Endothelial cell of umbilical vein (primary cell): Measurements from ENCODE around the gene MT1F. TPM values are rescaled to one million over a fixed set of nuclear protein-coding genes. Genes with fewer than 3 reads are reported as not detected.
"Not testable (repeated sequence)": the region's sequence is repeated elsewhere in the genome, so short reads cannot be mapped to it uniquely, and the experiment has no call there.

Experiments
- BruUV-seq: library from RNA; stranded (reverse); fragments of 400-500 nt; replicated peaks from 2 replicates; lab custom pipeline; 2021; lab: Mats Ljungman, UMichigan
- CTCF ChIA-PET: fragments of 300-600, 350-600 bp; sonication (Branson Sonifier 250); formaldehyde crosslinking; loops from one replicate; lab custom pipeline; 2021; ENCODE audit warnings: antibody characterized with exemption, inconsistent platforms; lab: Charles Lee
- POLR2A ChIA-PET: fragments of 300-600, 350-600 bp; sonication (Branson Sonifier 250); formaldehyde crosslinking; loops from one replicate; lab custom pipeline; 2021; ENCODE audit warnings: antibody characterized with exemption, inconsistent platforms; lab: Charles Lee
- DNase-seq: peaks from one replicate; pipeline ENCODE4 v3.0.0-alpha.2; 2011; ENCODE audit warnings: low read depth, low spot score
- FAIRE-seq: peaks from 2 replicates; lab custom pipeline; 2011; peaks lifted over from hg19 to GRCh38; lab: Jason Lieb, UNC
- H2AFZ ChIP-seq: 2 replicates; pipeline ENCODE4 v1.6.0; 2012; ENCODE audit warnings: low read depth, low read length, control low read depth, inconsistent platforms
- H3K27ac ChIP-seq: 2 replicates; pipeline ENCODE4 v1.5.1; 2011; ENCODE audit warnings: low read depth, mild to moderate bottlenecking, control low read depth, low read length, moderate library complexity; ENCODE audit not compliant: insufficient read depth
- H3K27me3 ChIP-seq, 2 experiments: 2 replicates each; pipeline versions ENCODE4 v1.6.0 to v1.6.1; 2011; ENCODE audit warnings: low read length in 2 of 2, mixed read lengths in 1 of 2; ENCODE audit not compliant: control insufficient read depth in 2 of 2, insufficient read depth in 2 of 2
- H3K36me3 ChIP-seq, 2 experiments: 2 replicates in 1 of 2; 3 replicates in 1 of 2; pipeline ENCODE4 v1.5.1; 2011; ENCODE audit warnings: low read length in 2 of 2, mild to moderate bottlenecking in 1 of 2, moderate library complexity in 1 of 2; ENCODE audit not compliant: control insufficient read depth in 2 of 2, insufficient read depth in 2 of 2; ENCODE audit errors: extremely low read depth in 1 of 2
- H3K4me1 ChIP-seq: 3 replicates; pipeline ENCODE4 v1.5.1; 2011; ENCODE audit warnings: mild to moderate bottlenecking, low read length; ENCODE audit not compliant: control insufficient read depth, insufficient read depth; ENCODE audit errors: extremely low read depth
- H3K4me2 ChIP-seq: 2 replicates; pipeline ENCODE4 v1.6.1; 2011; ENCODE audit warnings: low read length, control low read depth, mixed read lengths; ENCODE audit not compliant: insufficient read depth
- H3K4me3 ChIP-seq, 3 experiments: fragments of 200-600 bp in 1 of 3; sonication (generic), shearing (Covaris generic) in 1 of 3; replicated peaks in 1 of 3; 2 replicates each; pipeline ENCODE4 v1.5.1; 2011 to 2016; ENCODE audit warnings: control low read depth in 3 of 3, low read length in 3 of 3, mild to moderate bottlenecking in 2 of 3, inconsistent platforms in 1 of 3, low read depth in 1 of 3, moderate library complexity in 1 of 3; ENCODE audit not compliant: insufficient read depth in 1 of 3
- H3K79me2 ChIP-seq: 2 replicates; pipeline ENCODE4 v1.6.0; 2012; ENCODE audit warnings: low read length, inconsistent platforms; ENCODE audit not compliant: control insufficient read depth, insufficient read depth
- H3K9ac ChIP-seq: replicated peaks from 2 replicates; pipeline ENCODE3; 2011; ENCODE audit warnings: low read length, control low read depth; ENCODE audit not compliant: insufficient read depth; ENCODE audit errors: extremely low read depth
- H3K9me1 ChIP-seq: replicated peaks from 3 replicates; pipeline ENCODE4 v1.6.0; 2011; ENCODE audit warnings: mild to moderate bottlenecking, low read length; ENCODE audit not compliant: control insufficient read depth, insufficient read depth; ENCODE audit errors: extremely low read depth
- H3K9me3 ChIP-seq: replicated peaks from 2 replicates; pipeline ENCODE4 v1.5.1; 2012; ENCODE audit warnings: low read length, inconsistent platforms; ENCODE audit not compliant: control insufficient read depth, insufficient read depth
- H4K20me1 ChIP-seq: replicated peaks from 2 replicates; pipeline ENCODE3; 2011; ENCODE audit warnings: mild to moderate bottlenecking, low read length; ENCODE audit not compliant: control insufficient read depth, insufficient read depth; ENCODE audit errors: extremely low read depth
- EZH2 ChIP-seq: IDR thresholded peaks from 2 replicates; pipeline ENCODE4 v1.6.1; 2012; ENCODE audit warnings: borderline replicate concordance, low read depth, mild to moderate bottlenecking, moderate library complexity, low read length, inconsistent platforms; ENCODE audit not compliant: severe bottlenecking
- JUN ChIP-seq: IDR thresholded peaks from 2 replicates; pipeline ENCODE4 v1.6.1; 2011; ENCODE audit warnings: borderline replicate concordance, low read depth; ENCODE audit not compliant: insufficient read length, insufficient read depth
- dilution Hi-C: fragments of 300-500 bp; cut with MboI; formaldehyde crosslinking; loops from one replicate; pipeline ENCODE4 v1.15.0; 2019; ENCODE audit warnings: low sequenced_read_pairs; ENCODE audit not compliant: extremely low pct_ligation_motif_present
- intact Hi-C: fragments of 100-400 bp; cut with micrococcal nuclease; formaldehyde crosslinking; loops from one replicate; pipeline ENCODE4 v1.10.0; 2022
- polyA plus RNA-seq, 4 experiments: library from polyadenylated mRNA; depleted of rRNA in 3 of 4; stranded (reverse) in 3 of 4; unstranded in 1 of 4; fragments of >200 nt; gene quantifications; 2 replicates each; pipeline versions ENCODE4 v1.2.1 to v1.2.3, GENCODE V29; 2011 to 2012; ENCODE audit warnings: missing spikeins in 1 of 4
- total RNA-seq: library from RNA; stranded (reverse); gene quantifications from 2 replicates; pipeline ENCODE4 v1.2.3, GENCODE V29; 2021

The MT1F gene
- total and polyA plus RNA-seq, 2 donors (not counting 3 experiments of a cell fraction or from before 2014, with no cell fraction given), result 2.2 to 2.6 TPM

DNA sequence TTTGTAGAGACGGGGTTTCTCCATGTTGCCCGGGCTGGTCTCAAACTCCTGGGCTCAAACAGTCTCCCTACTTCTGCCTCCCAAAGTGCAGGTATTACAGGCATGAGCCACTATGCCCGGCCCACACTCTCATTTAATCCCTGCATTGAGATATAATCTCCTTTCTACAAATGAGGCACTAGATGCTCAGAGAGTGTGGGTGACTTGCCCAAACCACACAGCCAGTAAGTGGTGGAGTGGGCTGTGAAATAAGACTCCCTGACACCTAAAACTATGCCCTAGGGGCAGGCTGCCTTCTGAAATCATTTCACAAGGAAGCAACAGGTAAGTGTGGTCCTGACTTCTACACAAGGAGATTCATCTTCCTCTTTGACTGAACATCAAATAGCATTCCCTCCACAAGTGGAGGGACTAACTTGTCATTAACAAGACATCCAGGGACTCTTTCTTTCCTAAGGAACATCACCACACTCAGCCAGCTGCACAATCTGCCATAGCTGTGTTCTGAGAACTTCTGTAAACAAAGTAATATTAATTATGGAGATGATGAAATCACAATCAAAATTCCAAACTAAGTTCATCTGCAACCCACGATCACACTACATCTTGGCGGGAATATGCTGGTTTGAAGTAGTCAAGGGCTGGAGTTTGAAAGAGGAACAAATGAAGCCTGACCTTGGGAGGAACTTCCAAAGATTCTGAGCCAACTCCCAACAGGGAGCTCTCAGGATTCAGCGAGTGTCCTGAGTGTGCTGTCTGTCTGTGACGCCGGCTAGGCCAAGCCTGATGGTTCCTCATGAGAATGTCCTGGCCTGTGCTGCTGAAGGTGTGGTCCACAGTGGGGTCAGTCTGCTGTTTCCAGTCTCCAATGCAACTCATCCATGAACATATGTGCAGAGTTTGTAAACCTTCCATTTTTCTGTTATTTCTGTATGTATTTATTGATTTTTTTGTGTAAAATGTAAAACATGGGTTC lies 7.8 kb downstream of the MT1F start:
- H3K27ac ChIP-seq, H3K9me1 ChIP-seq, H3K4me1 ChIP-seq, intact Hi-C loops, FAIRE-seq, POLR2A ChIA-PET, H2AFZ ChIP-seq, H3K9ac ChIP-seq, H3K4me2 ChIP-seq, BruUV-seq, CTCF ChIA-PET, H3K36me3 ChIP-seq, H3K79me2 ChIP-seq, dilution Hi-C loops, H3K9me3 ChIP-seq, H3K4me3 ChIP-seq, H4K20me1 ChIP-seq, DNase-seq: not testable (repeated sequence)
- peaks cover 83 to 94% of the 10 kb centered on the region in 2 experiments for H3K27me3 ChIP-seq

DNA sequence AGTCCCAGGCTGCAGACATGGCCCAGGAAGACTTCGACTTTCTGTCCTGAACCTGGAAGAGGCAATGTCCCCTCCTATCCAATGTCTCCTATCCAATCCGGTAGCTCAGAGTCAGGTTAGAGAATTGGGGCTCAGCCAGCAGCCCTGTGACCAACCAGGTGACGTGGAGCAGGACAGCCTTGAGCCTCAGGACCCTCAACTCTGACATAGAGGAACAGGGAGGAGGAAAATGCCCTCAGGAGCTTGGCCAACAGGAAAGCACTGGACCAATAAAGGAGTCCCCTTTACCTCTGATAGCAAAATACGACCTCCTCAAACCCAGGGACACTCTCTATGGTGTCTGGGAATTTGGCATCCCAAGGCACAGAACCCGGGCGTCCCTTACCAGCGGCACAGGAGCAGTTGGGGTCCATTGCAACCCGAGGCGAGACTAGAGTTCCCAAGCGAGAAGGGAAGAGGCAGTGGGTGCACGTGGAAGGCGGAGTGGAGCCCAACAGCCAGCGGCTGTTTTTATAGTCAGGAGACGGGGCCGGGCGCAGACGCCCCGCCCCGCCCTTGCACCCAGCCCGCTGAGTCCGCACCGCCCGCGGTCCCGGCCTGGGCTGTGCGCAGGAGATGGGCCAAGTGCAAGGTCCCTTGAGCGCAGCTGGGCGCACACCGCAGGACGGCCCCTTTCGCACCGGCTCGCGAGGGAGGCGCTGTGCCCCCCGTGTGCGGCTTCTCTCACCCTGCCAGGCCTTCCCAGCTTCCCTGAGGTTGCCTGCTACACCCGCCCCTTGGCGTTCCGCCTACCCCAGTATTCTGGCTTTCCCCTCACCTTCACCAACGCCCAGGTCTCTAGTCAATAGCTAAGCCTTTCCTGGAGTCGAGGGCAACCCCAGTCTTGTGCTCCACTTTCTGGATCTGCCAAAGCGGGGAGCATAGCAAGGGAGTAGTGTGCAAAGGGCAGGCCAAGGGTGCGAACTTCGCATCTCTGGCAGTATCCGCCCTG lies 10.1 kb downstream of the MT1F start, which contains the start of gene MT1G:
TSS of gene MT1G (minus strand) at position 485 of the 991 bp plus-strand sequence. CDS start at position 413, 72 bp downstream.
- FAIRE-seq (no peak), DNase-seq (no peak)
- Histone ChIP-seq H2AFZ (no peak within 1 kb of the TSS), H3K9ac (no peak within 1 kb of the TSS), H3K79me2 (no peaks in the 10 kb centered on the region), H3K9me3 (no peaks in the 10 kb centered on the region), H3K27ac (no peak within 1 kb of the TSS), H3K4me1 (peaks cover 2% of the 10 kb centered on the region), H3K36me3 (no peaks in the 10 kb centered on the region), H3K4me3 (no peak within 1 kb of the TSS), H4K20me1 (no peaks in the 10 kb centered on the region), H3K4me2 (no peak within 1 kb of the TSS), H3K9me1 (no peaks in the 10 kb centered on the region), H3K27me3 (peaks cover 86 to 93% of the 10 kb centered on the region in 2 experiments)
- dilution Hi-C loops (no loop called here), intact Hi-C loops (no loop called here)
- TF ChIP-seq EZH2 (peak; percentile 68), JUN (no peak)
- ChIA-PET CTCF (interaction anchor here (1.0 kb wide), 1 partner anchor 34 kb away, joined by 5 read pairs; no protein-coding TSS in a partner anchor), POLR2A (no interaction called here)
- BruUV-seq, result no TSS peak
